Effector CD4-positive, alpha-beta T cell (primary cell): ENCODE results near the gene EEFSEC.

Experiments used
- DNase-seq: peaks from one replicate; pipeline ENCODE4 v3.0.0-alpha.2; 2020

EEFSEC gene

DNA sequence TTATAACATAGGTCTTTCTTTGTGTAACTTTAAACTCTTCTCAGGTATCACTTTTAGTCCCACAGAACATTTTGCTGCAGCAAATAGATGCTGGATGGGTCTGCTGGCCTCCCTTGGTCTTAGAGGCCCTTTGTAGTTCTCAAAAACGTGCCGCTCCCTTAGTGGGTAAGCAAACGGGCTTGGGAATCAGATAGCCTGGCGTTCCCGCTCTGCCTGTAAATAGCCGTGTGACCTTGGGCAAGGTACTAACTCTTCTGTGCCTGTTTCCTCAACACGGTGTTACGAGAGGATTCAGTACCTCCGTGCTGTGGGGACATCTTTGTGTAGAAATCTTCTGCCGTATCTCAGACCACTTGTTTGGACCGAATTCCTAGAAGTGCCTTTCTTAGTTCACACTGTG lies 249.0 kb downstream of the EEFSEC start:
- DNase-seq = no peak

- DNase-seq = no peak
Measured at GRCh38 chr3:128402998-128403397, 249.7 kb downstream of the EEFSEC start.

- DNase-seq = no peak
Measured at GRCh38 chr3:128404276-128405068, 251.2 kb downstream of the EEFSEC start.

DNA sequence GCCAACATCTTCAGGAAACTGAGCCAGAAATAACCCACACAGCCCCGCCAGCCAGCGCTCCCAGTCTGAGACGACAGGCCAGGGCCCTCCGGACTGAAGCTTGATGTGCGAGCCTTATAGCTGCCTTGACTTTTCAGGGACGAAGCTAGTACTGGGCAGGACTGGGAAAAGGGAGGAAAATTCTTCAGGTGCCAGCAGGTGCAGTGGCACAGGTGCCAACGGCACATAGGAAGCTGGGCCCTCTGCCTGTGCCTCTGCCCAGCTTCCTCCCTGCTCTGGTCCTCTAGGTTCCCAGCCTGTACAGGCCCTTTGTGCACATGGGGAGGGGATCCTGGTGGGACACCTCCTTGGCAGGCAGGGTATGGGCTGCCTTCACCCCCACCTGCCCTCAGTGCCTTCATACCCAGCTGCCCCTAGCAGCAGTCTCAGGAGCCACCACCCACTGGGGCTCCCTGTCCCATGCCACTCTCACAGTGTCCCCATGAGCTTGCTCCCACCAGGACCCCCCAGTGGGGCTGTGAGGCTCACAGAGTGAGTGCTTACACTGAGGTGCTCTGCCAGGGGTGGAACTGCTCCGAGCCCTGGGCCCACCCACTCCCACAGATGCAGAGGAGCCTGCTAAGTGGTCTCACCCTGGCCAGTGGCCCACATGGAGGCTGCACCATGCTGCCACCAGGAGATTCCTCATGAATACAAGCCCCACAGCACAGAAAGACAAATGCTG lies 252.4 kb downstream of the EEFSEC start:
- no peak for DNase-seq

DNA sequence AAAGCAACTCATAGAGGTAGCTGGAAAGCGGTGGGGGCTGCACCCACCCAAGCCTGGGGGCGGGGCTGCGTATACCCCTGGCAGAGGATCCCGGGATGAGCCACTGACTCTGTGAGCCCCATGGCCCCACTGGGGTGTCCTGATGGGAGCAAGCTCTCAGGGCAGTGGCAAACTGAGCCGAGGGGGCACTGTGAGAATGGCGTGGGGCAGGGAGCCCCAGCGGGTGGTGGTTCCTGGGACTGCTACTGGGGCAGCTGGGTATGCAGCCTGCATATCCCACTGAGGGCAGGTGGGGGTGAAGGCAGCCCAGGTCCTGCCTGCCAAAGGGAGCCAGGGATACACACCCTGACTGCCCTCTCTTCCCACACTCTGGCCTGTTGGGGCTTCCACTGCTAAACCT lies 254.0 kb downstream of the EEFSEC start:
- no peak for DNase-seq

GRCh38 chr3:128408012-128408692 lies 254.9 kb downstream of the EEFSEC start:
- no peak for DNase-seq

DNA sequence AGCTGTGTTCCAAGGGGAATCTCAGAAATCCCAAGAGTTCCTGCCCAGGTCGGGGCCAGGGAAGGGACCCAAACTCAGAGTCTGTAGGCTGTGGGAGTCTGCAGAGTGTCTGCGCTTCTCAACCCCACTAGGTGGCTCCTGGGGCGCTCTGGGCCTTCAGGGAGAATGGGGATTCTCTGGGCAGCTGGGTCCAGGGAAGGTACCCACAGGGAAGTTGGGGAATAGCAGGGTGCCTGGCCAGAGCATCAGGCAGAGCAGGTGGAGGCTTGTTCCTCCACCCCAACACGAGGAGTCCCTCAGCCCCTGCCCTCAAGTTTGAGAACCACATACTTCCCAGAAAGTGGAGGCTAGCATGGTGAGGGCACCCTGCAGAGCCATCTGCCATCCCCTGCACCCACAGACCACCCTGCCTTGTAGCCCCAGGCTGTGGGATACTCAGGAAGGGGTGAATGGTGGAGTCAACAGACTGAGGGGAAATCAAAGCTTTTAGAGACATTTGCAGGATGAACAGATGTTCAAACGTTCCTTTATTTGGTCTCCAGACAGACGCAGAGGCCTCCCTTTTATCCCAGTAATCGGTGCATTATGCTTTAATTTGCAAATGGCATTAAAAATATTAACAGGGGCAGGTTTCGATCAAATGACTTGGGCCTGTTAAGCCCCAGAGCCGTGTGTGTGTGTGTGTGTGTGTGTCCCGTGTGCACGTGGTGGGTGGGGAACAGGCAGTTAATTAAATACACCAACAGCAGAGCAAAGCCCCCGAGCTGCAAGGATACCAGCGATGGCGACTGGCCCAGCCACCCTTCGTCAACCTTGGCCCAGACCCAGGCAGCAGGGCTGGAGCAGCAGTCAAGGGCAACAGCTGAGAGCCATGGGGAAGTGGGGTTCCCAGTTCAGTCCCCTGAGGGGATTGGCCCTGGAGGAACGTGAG lies 255.7 kb downstream of the EEFSEC start:
- no peak for DNase-seq

DNA sequence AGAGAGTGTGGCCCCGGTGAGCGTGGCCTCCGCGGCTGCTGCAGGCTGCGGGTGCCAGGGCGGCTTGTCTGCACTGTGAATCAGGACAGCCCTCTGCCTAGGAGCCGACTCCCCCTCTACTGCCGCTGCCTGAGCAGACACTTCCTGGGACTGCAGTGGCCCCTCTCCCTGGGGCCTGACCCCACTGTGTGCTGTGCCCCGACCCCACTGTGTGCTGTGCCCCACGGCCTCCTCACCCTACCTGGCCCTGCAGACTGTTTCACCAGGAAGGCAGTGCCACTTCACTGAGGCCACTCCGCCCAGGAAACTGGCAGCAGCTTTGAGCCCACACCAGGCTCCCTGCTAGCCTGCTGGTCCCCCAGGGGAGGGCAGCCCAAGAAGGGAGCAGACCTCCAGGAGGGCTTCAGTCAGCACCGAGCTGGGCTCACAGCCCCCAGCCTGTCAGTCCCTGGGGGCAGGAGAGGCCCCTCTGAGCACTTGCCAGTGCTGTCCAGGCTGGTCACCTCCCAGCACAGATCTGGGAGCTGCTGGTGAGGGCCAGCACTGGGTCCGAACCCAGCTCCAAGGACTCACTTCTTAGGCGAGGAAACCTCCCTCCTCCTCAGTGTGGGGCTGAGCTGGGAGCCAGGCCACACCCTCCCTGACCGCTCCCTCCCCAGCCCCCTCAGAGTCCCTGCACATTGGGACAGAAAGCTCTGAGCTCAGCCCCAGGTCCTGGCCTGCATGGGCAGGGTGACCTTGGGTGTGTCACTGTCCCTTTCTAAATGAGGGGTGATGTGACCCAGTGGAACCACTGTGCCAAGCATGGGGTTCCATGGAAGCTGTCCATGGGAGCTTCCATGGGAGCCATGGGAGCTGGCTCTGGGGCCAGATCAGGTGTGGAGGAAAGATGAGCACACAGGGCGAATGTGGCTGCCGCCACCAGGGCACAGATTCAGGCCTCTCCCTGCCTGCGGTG lies 256.6 kb downstream of the EEFSEC start:
- DNase-seq = no peak

- DNase-seq = no peak
Measured at GRCh38 chr3:128410669-128411573, 257.6 kb downstream of the EEFSEC start.

- no peak for DNase-seq
Measured at GRCh38 chr3:128411574-128412064, 258.3 kb downstream of the EEFSEC start.

- no peak for DNase-seq
Measured at GRCh38 chr3:128412180-128413002, 259.1 kb downstream of the EEFSEC start.

- no peak for DNase-seq
Measured at GRCh38 chr3:128413003-128413370, 259.7 kb downstream of the EEFSEC start.

GRCh38 chr3:128413413-128414205 lies 260.3 kb downstream of the EEFSEC start:
- DNase-seq = no peak

DNA sequence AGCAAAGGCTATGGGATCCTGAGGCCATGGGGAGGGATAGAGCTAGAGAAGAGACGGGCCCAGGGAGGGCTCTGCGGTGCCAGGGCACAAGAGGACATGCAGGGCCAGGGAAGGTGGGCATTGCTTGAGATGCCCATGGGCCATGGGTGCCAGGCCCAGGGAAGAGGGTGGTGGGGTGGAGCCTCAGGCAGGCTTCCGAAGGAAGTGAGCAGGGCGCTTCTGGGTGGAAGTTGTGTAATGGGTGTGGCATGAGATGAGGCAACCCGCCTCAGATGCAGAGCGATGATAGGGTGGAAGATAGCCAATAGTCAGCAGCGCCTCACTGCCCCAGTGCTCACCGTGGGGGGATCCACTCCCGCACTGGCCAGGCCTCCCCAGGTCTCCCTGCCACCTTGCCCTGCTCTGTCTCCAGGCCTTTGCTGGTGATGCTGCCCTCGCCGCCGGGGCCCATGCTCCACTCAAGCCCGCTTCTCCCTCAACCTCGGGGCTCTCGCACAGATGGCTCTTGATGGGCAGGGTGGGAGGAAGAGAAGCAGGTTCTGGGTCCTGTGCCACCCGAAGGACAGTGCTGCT lies 262.0 kb downstream of the EEFSEC start:
- DNase-seq = no peak

DNA sequence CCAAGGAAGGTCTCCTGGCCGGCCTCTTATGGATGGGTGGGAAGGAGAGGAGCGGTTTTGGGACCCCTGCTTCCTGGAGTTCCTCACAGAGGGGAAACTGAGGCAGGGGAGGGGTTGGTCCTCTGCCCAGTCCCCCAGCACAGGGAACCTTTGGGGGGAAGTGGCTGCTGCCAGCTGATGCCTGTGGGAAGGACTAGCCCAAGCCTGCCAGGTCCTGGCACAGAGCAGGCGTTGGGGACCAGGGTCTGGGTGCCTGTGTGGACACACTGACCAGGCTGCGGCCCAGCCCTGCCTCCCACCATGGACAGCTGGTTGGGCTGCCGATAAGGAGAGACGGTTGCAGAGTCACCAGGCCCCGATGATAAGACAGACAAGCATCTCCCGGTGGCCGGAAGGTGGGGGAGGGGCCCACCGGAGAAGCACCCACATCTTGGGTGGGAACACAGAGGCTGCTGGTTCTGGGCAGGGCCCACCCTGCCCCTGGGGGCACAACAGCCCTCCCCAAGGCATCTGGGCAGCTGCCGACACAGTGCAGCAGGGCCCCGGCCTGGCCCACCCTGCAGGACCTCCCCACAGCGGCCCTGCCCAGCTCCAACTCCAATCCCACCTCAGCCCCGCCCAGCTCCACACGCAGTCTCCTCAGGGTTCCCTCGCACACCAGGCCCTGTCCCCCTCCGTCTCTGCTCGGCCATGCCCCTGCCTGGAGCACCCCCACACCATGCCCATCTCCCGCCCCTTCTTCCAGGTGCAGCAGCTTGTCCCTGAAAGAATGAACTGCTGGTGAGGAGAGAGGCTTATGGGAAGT lies 262.7 kb downstream of the EEFSEC start:
- DNase-seq = no peak

- DNase-seq = no peak
Measured at GRCh38 chr3:128416578-128417211, 263.4 kb downstream of the EEFSEC start.

- no peak for DNase-seq
Measured at GRCh38 chr3:128418900-128419299, 265.6 kb downstream of the EEFSEC start.
